Ascending aorta (tissue), 2 donors: ENCODE measurements around the gene TBL1XR1. TPM values are rescaled to one million over a fixed set of nuclear protein-coding genes. Genes with fewer than 3 reads are reported as not detected.

ENCODE experiments used
- DNase-seq, 2 donors: peaks; one replicate each; pipeline ENCODE4 v3.0.0-alpha.2; 2019; ENCODE audit warnings: low spot score in 2 of 2
- H3K27ac ChIP-seq, 2 donors: fragments of 200-600 bp; sonication (generic); one replicate each; pipeline ENCODE4 v1.5.1; 2016 to 2017; ENCODE audit warnings: mild to moderate bottlenecking in 1 of 2
- H3K27me3 ChIP-seq: fragments of 200-600 bp; sonication (generic); one replicate; pipeline ENCODE4 v1.5.1; 2017
- H3K36me3 ChIP-seq, 2 donors: fragments of 200-600 bp; sonication (generic); one replicate each; pipeline ENCODE4 v1.5.1; 2016
- H3K4me1 ChIP-seq, 2 donors: fragments of 200-600 bp; sonication (generic); one replicate each; pipeline ENCODE4 v1.5.1; 2016 to 2017; ENCODE audit warnings: mild to moderate bottlenecking in 1 of 2
- H3K4me3 ChIP-seq, 2 donors: fragments of 200-600 bp; sonication (generic); one replicate each; pipeline ENCODE4 v1.5.1; 2016 to 2017; ENCODE audit warnings: mild to moderate bottlenecking in 1 of 2
- H3K9me3 ChIP-seq, 2 donors: fragments of 200-600 bp; sonication (generic); one replicate each; pipeline ENCODE4 v1.5.1; 2016
- intact Hi-C: fragments of 100-400 bp; cut with DNase I; formaldehyde crosslinking; loops from one replicate; pipeline ENCODE4 v1.15.1; 2023
- total RNA-seq: library from RNA; depleted of rRNA; stranded (reverse); fragments of >200 nt; gene quantifications from one replicate; pipeline ENCODE4 v1.1.0, GENCODE V29; 2016
- TF ChIP-seq, protein P1 (sequence below), 3 experiments: fragments of 200-600 bp in 2 of 3; fragments of 450-650 bp in 1 of 3; sonication (generic) in 2 of 3; IDR thresholded peaks; one replicate each; pipeline ENCODE4 v1.5.1; 2016 to 2019; ENCODE audit warnings: antibody characterized with exemption in 3 of 3, mild to moderate bottlenecking in 1 of 3, moderate library complexity in 1 of 3

Gene TBL1XR1
- total RNA-seq, 1 donor from 2014 or later = 52.0 TPM

GRCh38 chr3:177224414-177224813, 27.1 kb upstream of the TBL1XR1 start:
- H3K36me3 ChIP-seq = no peaks in the 10 kb centered on the region
- H3K9me3 ChIP-seq = no peaks in the 10 kb centered on the region
- H3K27ac ChIP-seq = no peak overlapping the region
- H3K27me3 ChIP-seq = no peaks in the 10 kb centered on the region
- no peaks in the 10 kb centered on the region for H3K4me1 ChIP-seq
- H3K4me3 ChIP-seq = no peak overlapping the region
- intact Hi-C loops = no loop called here
- peak in 1 of 2 donors; percentile 12 for DNase-seq
- TF ChIP-seq, protein P1, sequence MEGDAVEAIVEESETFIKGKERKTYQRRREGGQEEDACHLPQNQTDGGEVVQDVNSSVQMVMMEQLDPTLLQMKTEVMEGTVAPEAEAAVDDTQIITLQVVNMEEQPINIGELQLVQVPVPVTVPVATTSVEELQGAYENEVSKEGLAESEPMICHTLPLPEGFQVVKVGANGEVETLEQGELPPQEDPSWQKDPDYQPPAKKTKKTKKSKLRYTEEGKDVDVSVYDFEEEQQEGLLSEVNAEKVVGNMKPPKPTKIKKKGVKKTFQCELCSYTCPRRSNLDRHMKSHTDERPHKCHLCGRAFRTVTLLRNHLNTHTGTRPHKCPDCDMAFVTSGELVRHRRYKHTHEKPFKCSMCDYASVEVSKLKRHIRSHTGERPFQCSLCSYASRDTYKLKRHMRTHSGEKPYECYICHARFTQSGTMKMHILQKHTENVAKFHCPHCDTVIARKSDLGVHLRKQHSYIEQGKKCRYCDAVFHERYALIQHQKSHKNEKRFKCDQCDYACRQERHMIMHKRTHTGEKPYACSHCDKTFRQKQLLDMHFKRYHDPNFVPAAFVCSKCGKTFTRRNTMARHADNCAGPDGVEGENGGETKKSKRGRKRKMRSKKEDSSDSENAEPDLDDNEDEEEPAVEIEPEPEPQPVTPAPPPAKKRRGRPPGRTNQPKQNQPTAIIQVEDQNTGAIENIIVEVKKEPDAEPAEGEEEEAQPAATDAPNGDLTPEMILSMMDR (IDR thresholded peaks at IDR 0.05) = no peak

GRCh38 chr3:177221744-177222143, 24.5 kb upstream of the TBL1XR1 start:
- DNase-seq = peak in 1 of 2 donors; percentile 15
- H3K9me3 ChIP-seq = no peaks in the 10 kb centered on the region
- H3K4me1 ChIP-seq = no peaks in the 10 kb centered on the region
- intact Hi-C loops = no loop called here
- no peak overlapping the region for H3K27ac ChIP-seq
- no peak overlapping the region for H3K4me3 ChIP-seq
- TF ChIP-seq, protein P1 (IDR thresholded peaks at IDR 0.05) = no peak
- no peaks in the 10 kb centered on the region for H3K27me3 ChIP-seq
- no peaks in the 10 kb centered on the region for H3K36me3 ChIP-seq

GRCh38 chr3:177220136-177220974, 23.1 kb upstream of the TBL1XR1 start:
- no peak overlapping the region for H3K4me3 ChIP-seq
- no peaks in the 10 kb centered on the region for H3K9me3 ChIP-seq
- intact Hi-C loops = no loop called here
- peak in 1 of 2 donors; percentile 45 for DNase-seq
- TF ChIP-seq, protein P1 (IDR thresholded peaks at IDR 0.05) = no peak
- no peaks in the 10 kb centered on the region for H3K27me3 ChIP-seq
- H3K27ac ChIP-seq = no peak overlapping the region
- no peaks in the 10 kb centered on the region for H3K36me3 ChIP-seq
- no peaks in the 10 kb centered on the region for H3K4me1 ChIP-seq

- Histone ChIP-seq H3K4me1 (no peaks in the 10 kb centered on the region), H3K27me3 (no peaks in the 10 kb centered on the region), H3K36me3 (no peaks in the 10 kb centered on the region), H3K4me3 (no peak overlapping the region), H3K9me3 (no peaks in the 10 kb centered on the region), H3K27ac (no peak overlapping the region)
- intact Hi-C loops = no loop called here
- DNase-seq = peak in 1 of 2 donors; percentile 58
- TF ChIP-seq, protein P1 (IDR thresholded peaks at IDR 0.05) = no peak
These were observed 16.7 kb upstream of the TBL1XR1 start for GRCh38 chr3:177213801-177214535.

DNA sequence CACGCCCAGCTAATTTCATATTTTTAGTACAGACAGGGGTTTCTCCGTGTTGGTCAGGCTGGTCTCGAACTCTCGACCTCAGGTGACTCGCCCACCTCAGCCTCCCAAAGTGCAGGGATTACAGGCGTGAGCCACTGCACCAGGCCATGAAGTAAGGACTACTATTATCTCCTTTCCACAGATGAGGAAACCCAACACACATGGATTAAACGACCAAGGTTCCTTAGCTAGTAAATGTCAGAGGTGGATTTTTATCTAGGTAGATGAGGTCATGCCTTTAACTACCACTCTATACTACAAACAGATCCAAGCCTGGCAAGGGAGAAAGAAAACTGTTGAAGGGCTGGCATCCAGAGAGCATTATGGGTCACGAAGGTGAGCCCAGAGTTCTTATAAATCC, 15.5 kb upstream of the TBL1XR1 start:
- DNase-seq = peak in 1 of 2 donors; percentile 15
- intact Hi-C loops = no loop called here

More for the DNA sequence above, 15.5 kb upstream of the TBL1XR1 start:
- no peaks in the 10 kb centered on the region for H3K36me3 ChIP-seq
- H3K9me3 ChIP-seq = no peaks in the 10 kb centered on the region
- TF ChIP-seq, protein P1 (IDR thresholded peaks at IDR 0.05) = no peak
- H3K27me3 ChIP-seq = no peaks in the 10 kb centered on the region
- no peaks in the 10 kb centered on the region for H3K4me1 ChIP-seq
- no peak overlapping the region for H3K27ac ChIP-seq
- no peak overlapping the region for H3K4me3 ChIP-seq
